OCI-LY7 (cell line): Measurements from ENCODE around the gene KRTAP26-1. TPM values are rescaled to one million over a fixed set of nuclear protein-coding genes. Genes with fewer than 3 reads are reported as not detected.

ENCODE experiments used
- small RNA-seq: library from RNA; depleted of rRNA; stranded (forward); fragments of <200 nt; gene quantifications from one replicate; pipeline ENCODE3, GENCODE V24; 2014
- total RNA-seq, 2 experiments: library from RNA; depleted of rRNA in 1 of 2; stranded (reverse); fragments of >200 nt in 1 of 2; shearing (Covaris generic) in 1 of 2; gene quantifications; 2 replicates each; pipeline ENCODE4 v1.2.3, GENCODE V29; 2014 to 2022

The KRTAP26-1 gene
- total RNA-seq, 2 experiments from 2014 or later = not detected

Small RNA genes within 50 kb of the gene (small RNA-seq; reads per million reads assigned to genes)
- gene KRTAP23-1 = not detected

Other genes with a start within 250 kb of the KRTAP26-1 start
- not detected in 2 replicates for gene CLDN17, start 153.5 kb downstream of the KRTAP26-1 start, total RNA-seq (2014; rRNA removed; shearing (Covaris generic))
- not detected in 2 replicates for gene CLDN17, start 153.5 kb downstream of the KRTAP26-1 start, total RNA-seq (2022)
- gene CLDN8, start 104.2 kb downstream of the KRTAP26-1 start, total RNA-seq (2014; rRNA removed; shearing (Covaris generic)) = not detected in 2 replicates
- gene CLDN8, start 104.2 kb downstream of the KRTAP26-1 start, total RNA-seq (2022) = not detected in 2 replicates
- gene KRTAP24-1, start 37.4 kb downstream of the KRTAP26-1 start, total RNA-seq (2014; rRNA removed; shearing (Covaris generic)) = not detected in 2 replicates
- gene KRTAP24-1, start 37.4 kb downstream of the KRTAP26-1 start, total RNA-seq (2022) = not detected in 2 replicates
- not detected in 2 replicates for gene KRTAP25-1, start 30.8 kb downstream of the KRTAP26-1 start, total RNA-seq (2014; rRNA removed; shearing (Covaris generic))
- not detected in 2 replicates for gene KRTAP25-1, start 30.8 kb downstream of the KRTAP26-1 start, total RNA-seq (2022)
- gene KRTAP27-1, start 17.4 kb upstream of the KRTAP26-1 start, total RNA-seq (2014; rRNA removed; shearing (Covaris generic)) = not detected in 2 replicates
- not detected in 2 replicates for gene KRTAP27-1, start 17.4 kb upstream of the KRTAP26-1 start, total RNA-seq (2022)
- gene KRTAP23-1, start 28.3 kb upstream of the KRTAP26-1 start, total RNA-seq (2014; rRNA removed; shearing (Covaris generic)) = not detected in 2 replicates
- gene KRTAP23-1, start 28.3 kb upstream of the KRTAP26-1 start, total RNA-seq (2022) = not detected in 2 replicates
- not detected in 2 replicates for gene KRTAP13-2, start 52.0 kb upstream of the KRTAP26-1 start, total RNA-seq (2014; rRNA removed; shearing (Covaris generic))
- not detected in 2 replicates for gene KRTAP13-2, start 52.0 kb upstream of the KRTAP26-1 start, total RNA-seq (2022)
- not detected in 2 replicates for gene KRTAP13-1, start 75.7 kb upstream of the KRTAP26-1 start, total RNA-seq (2014; rRNA removed; shearing (Covaris generic))
- not detected in 2 replicates for gene KRTAP13-1, start 75.7 kb upstream of the KRTAP26-1 start, total RNA-seq (2022)
- gene KRTAP13-3, start 105.6 kb upstream of the KRTAP26-1 start, total RNA-seq (2014; rRNA removed; shearing (Covaris generic)) = not detected in 2 replicates
- not detected in 2 replicates for gene KRTAP13-3, start 105.6 kb upstream of the KRTAP26-1 start, total RNA-seq (2022)
- not detected in 2 replicates for gene KRTAP13-4, start 109.9 kb upstream of the KRTAP26-1 start, total RNA-seq (2014; rRNA removed; shearing (Covaris generic))
- not detected in 2 replicates for gene KRTAP13-4, start 109.9 kb upstream of the KRTAP26-1 start, total RNA-seq (2022)
- gene KRTAP15-1, start 120.0 kb upstream of the KRTAP26-1 start, total RNA-seq (2014; rRNA removed; shearing (Covaris generic)) = not detected in 2 replicates
- gene KRTAP15-1, start 120.0 kb upstream of the KRTAP26-1 start, total RNA-seq (2022) = not detected in 2 replicates
- not detected in 2 replicates for gene KRTAP19-1, start 160.1 kb upstream of the KRTAP26-1 start, total RNA-seq (2014; rRNA removed; shearing (Covaris generic))
- gene KRTAP19-1, start 160.1 kb upstream of the KRTAP26-1 start, total RNA-seq (2022) = not detected in 2 replicates
- gene KRTAP19-2, start 167.1 kb upstream of the KRTAP26-1 start, total RNA-seq (2014; rRNA removed; shearing (Covaris generic)) = not detected in 2 replicates
- gene KRTAP19-2, start 167.1 kb upstream of the KRTAP26-1 start, total RNA-seq (2022) = not detected in 2 replicates
- not detected in 2 replicates for gene KRTAP19-3, start 171.7 kb upstream of the KRTAP26-1 start, total RNA-seq (2014; rRNA removed; shearing (Covaris generic))
- not detected in 2 replicates for gene KRTAP19-3, start 171.7 kb upstream of the KRTAP26-1 start, total RNA-seq (2022)
- not detected in 2 replicates for gene KRTAP19-4, start 176.8 kb upstream of the KRTAP26-1 start, total RNA-seq (2014; rRNA removed; shearing (Covaris generic))
- not detected in 2 replicates for gene KRTAP19-4, start 176.8 kb upstream of the KRTAP26-1 start, total RNA-seq (2022)
- not detected in 2 replicates for gene KRTAP19-5, start 181.8 kb upstream of the KRTAP26-1 start, total RNA-seq (2014; rRNA removed; shearing (Covaris generic))
- gene KRTAP19-5, start 181.8 kb upstream of the KRTAP26-1 start, total RNA-seq (2022) = not detected in 2 replicates
- gene KRTAP19-6, start 221.5 kb upstream of the KRTAP26-1 start, total RNA-seq (2014; rRNA removed; shearing (Covaris generic)) = not detected in 2 replicates
- gene KRTAP19-6, start 221.5 kb upstream of the KRTAP26-1 start, total RNA-seq (2022) = not detected in 2 replicates
- gene KRTAP19-7, start 241.0 kb upstream of the KRTAP26-1 start, total RNA-seq (2014; rRNA removed; shearing (Covaris generic)) = not detected in 2 replicates
- not detected in 2 replicates for gene KRTAP19-7, start 241.0 kb upstream of the KRTAP26-1 start, total RNA-seq (2022)